H7 (cell line): ENCODE measurements around the gene ADISSP. TPM values are rescaled to one million over a fixed set of nuclear protein-coding genes. Genes with fewer than 3 reads are reported as not detected.
"Not testable (repeated sequence)": the region's sequence is repeated elsewhere in the genome, so short reads cannot be mapped to it uniquely, and the experiment has no call there.

Source experiments
- DNase-seq: peaks from one replicate; pipeline ENCODE4 v3.0.0; 2012
- H3K27me3 ChIP-seq: 2 replicates; pipeline ENCODE4 v1.6.0; 2011; ENCODE audit warnings: mild to moderate bottlenecking, low read length; ENCODE audit not compliant: control insufficient read depth, insufficient read depth
- H3K36me3 ChIP-seq: replicated peaks from 2 replicates; pipeline ENCODE4 v1.5.1; 2011; ENCODE audit warnings: low read length; ENCODE audit not compliant: control insufficient read depth, insufficient read depth
- H3K4me3 ChIP-seq: 2 replicates; pipeline ENCODE4 v1.5.1; 2011; ENCODE audit warnings: low read depth, mild to moderate bottlenecking, control low read depth, low read length, moderate library complexity; ENCODE audit not compliant: insufficient read depth
- total RNA-seq: library from RNA; depleted of rRNA; stranded (reverse); fragments of >200 nt; shearing (Covaris generic); gene quantifications from 2 replicates; pipeline ENCODE4 v1.2.3, GENCODE V29; 2014

The ADISSP gene
- total RNA-seq, 1 experiment from 2014 or later = 107 TPM

GRCh38 chr20:3789201-3789600 is 21.6 kb upstream of the ADISSP start:
- DNase-seq = not testable (repeated sequence)

GRCh38 chr20:3788685-3789155 is 21.2 kb upstream of the ADISSP start:
- H3K4me3 ChIP-seq = no peak overlapping the region
- H3K27me3 ChIP-seq = peaks cover 15% of the 10 kb centered on the region
- DNase-seq = no peak
- no peaks in the 10 kb centered on the region for H3K36me3 ChIP-seq

More at GRCh38 chr20:3789201-3789600, 21.6 kb upstream of the ADISSP start:
- H3K27me3 ChIP-seq = peaks cover 15% of the 10 kb centered on the region
- not testable (repeated sequence) for H3K4me3 ChIP-seq, H3K36me3 ChIP-seq

GRCh38 chr20:3787324-3788014 is 19.9 kb upstream of the ADISSP start:
- Histone ChIP-seq H3K36me3 (no peaks in the 10 kb centered on the region), H3K4me3 (no peak overlapping the region), H3K27me3 (peaks cover 15% of the 10 kb centered on the region)
- DNase-seq = no peak

GRCh38 chr20:3786665-3787323 is 19.2 kb upstream of the ADISSP start, which contains the start of gene CENPB:
CENPB (minus strand) TSS chr20:3786740; CDS start chr20:3786483, 257 bp downstream.
- DNase-seq = peak; percentile 99
- Histone ChIP-seq H3K36me3 (no peaks in the 10 kb centered on the region), H3K27me3 (peaks cover 15% of the 10 kb centered on the region), H3K4me3 (peak within 1 kb of the TSS; percentile 74)

GRCh38 chr20:3786126-3786484 is 18.6 kb upstream of the ADISSP start:
- Histone ChIP-seq H3K4me3 (peak overlapping the region; percentile 74), H3K36me3 (no peaks in the 10 kb centered on the region), H3K27me3 (peaks cover 15% of the 10 kb centered on the region)
- peak; percentile 78 for DNase-seq

GRCh38 chr20:3785240-3786125 is 17.9 kb upstream of the ADISSP start:
- no peak for DNase-seq
- Histone ChIP-seq H3K27me3 (peaks cover 19% of the 10 kb centered on the region), H3K4me3 (peak overlapping the region; percentile 74), H3K36me3 (no peaks in the 10 kb centered on the region)

GRCh38 chr20:3784863-3785239 is 17.3 kb upstream of the ADISSP start:
- DNase-seq = peak; percentile 27
- peaks cover 21% of the 10 kb centered on the region for H3K27me3 ChIP-seq
- no peaks in the 10 kb centered on the region for H3K36me3 ChIP-seq
- no peak overlapping the region for H3K4me3 ChIP-seq

- Histone ChIP-seq H3K36me3 (no peaks in the 10 kb centered on the region), H3K27me3 (peaks cover 26% of the 10 kb centered on the region), H3K4me3 (no peak overlapping the region)
- peak; percentile 55 for DNase-seq
Measured at GRCh38 chr20:3784216-3784853, 16.8 kb upstream of the ADISSP start.

- DNase-seq = peak; percentile 46
- no peak overlapping the region for H3K4me3 ChIP-seq
- H3K36me3 ChIP-seq = no peaks in the 10 kb centered on the region
- peaks cover 33% of the 10 kb centered on the region for H3K27me3 ChIP-seq
Measured at GRCh38 chr20:3783511-3784195, 16.1 kb upstream of the ADISSP start.

- DNase-seq = no peak
- Histone ChIP-seq H3K4me3 (no peak overlapping the region), H3K36me3 (no peaks in the 10 kb centered on the region), H3K27me3 (peaks cover 36% of the 10 kb centered on the region)
Measured at GRCh38 chr20:3783068-3783489, 15.5 kb upstream of the ADISSP start.

- peaks cover 37% of the 10 kb centered on the region for H3K27me3 ChIP-seq
- no peaks in the 10 kb centered on the region for H3K36me3 ChIP-seq
- no peak overlapping the region for H3K4me3 ChIP-seq
- DNase-seq = peak; percentile 18
Measured at GRCh38 chr20:3782597-3782996, 15.0 kb upstream of the ADISSP start.

GRCh38 chr20:3781153-3781910 is 13.8 kb upstream of the ADISSP start, which contains the start of gene SPEF1:
SPEF1 (minus strand) TSS chr20:3781448; CDS start chr20:3781287, 161 bp downstream.
- DNase-seq = peak; percentile 98
- Histone ChIP-seq H3K27me3 (peaks cover 44% of the 10 kb centered on the region), H3K36me3 (no peaks in the 10 kb centered on the region), H3K4me3 (peak within 1 kb of the TSS; percentile 24)

- DNase-seq = no peak
- Histone ChIP-seq H3K27me3 (peaks cover 45% of the 10 kb centered on the region), H3K36me3 (no peaks in the 10 kb centered on the region), H3K4me3 (peak overlapping the region; percentile 57; the same call in 1 of the 2 replicates)
Measured at GRCh38 chr20:3778976-3779375, 11.4 kb upstream of the ADISSP start.
